B cell (primary cell): ENCODE results near the gene TRIM44.

ENCODE experiments used
- EZH2 ChIP-seq: IDR thresholded peaks from 2 replicates; pipeline ENCODE4 v1.6.1; 2012; ENCODE audit warnings: borderline replicate concordance, low read depth, mild to moderate bottlenecking, moderate library complexity, low read length; ENCODE audit not compliant: insufficient read depth, poor library complexity, severe bottlenecking
- TF ChIP-seq, protein P1 (sequence below): fragments of 200-600 bp; IDR thresholded peaks from one replicate; pipeline ENCODE4 v1.8.0; 2022; ENCODE audit warnings: antibody characterized with exemption, mild to moderate bottlenecking

DNA sequence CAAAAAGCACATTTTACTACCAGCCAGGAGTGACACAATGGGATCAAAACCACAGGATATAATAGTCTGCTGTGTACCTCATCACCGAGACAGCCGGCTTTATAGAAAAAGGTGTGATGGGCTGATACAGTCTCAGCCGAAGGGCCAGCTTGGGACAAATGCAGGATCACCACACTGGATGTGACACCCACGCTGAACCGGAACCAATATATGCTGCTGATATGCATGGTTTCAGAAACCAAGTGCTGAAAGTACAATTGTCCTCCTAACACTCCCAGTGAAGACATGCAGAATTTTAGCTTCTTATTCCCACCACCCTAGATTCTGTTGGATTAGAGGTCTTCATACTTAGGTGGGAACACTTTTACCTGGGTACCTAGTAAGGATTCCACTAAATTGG lies 184.3 kb downstream of the TRIM44 start:
- no peak for TF ChIP-seq EZH2
- TF ChIP-seq, protein P1, sequence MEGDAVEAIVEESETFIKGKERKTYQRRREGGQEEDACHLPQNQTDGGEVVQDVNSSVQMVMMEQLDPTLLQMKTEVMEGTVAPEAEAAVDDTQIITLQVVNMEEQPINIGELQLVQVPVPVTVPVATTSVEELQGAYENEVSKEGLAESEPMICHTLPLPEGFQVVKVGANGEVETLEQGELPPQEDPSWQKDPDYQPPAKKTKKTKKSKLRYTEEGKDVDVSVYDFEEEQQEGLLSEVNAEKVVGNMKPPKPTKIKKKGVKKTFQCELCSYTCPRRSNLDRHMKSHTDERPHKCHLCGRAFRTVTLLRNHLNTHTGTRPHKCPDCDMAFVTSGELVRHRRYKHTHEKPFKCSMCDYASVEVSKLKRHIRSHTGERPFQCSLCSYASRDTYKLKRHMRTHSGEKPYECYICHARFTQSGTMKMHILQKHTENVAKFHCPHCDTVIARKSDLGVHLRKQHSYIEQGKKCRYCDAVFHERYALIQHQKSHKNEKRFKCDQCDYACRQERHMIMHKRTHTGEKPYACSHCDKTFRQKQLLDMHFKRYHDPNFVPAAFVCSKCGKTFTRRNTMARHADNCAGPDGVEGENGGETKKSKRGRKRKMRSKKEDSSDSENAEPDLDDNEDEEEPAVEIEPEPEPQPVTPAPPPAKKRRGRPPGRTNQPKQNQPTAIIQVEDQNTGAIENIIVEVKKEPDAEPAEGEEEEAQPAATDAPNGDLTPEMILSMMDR: no peak
